IMR-90 (cell line): ENCODE data around the gene AGXT2. TPM values are rescaled to one million over a fixed set of nuclear protein-coding genes. Genes with fewer than 3 reads are reported as not detected.

Experiments
- ATAC-seq: fragments of 200-7000 bp; cut with Tn5 transposase; 2 replicates; pipeline ENCODE4 v1.9.1; 2020; ENCODE audit warnings: low read depth, mild to moderate bottlenecking, moderate library complexity
- BruUV-seq: library from RNA; stranded (reverse); fragments of 400-500 nt; replicated peaks from 2 replicates; lab custom pipeline; 2021; lab: Mats Ljungman, UMichigan
- CTCF ChIA-PET: fragments of 300-600 bp; formaldehyde crosslinking; extraction: SDS; loops from one replicate; lab custom pipeline; 2021; ENCODE audit warnings: antibody characterized with exemption; lab: Yijun Ruan, JAX
- POLR2A ChIA-PET: fragments of 300-600 bp; sonication (Branson Sonifier 250); formaldehyde crosslinking; loops from one replicate; lab custom pipeline; 2022; ENCODE audit warnings: antibody characterized with exemption; ENCODE audit not compliant: unreplicated experiment; lab: Charles Lee
- DNase-seq: peaks from one replicate; pipeline ENCODE4 v3.0.0; 2013
- H2AFZ ChIP-seq: replicated peaks from 2 replicates; pipeline ENCODE3; 2013; ENCODE audit warnings: low read length, mild to moderate bottlenecking; ENCODE audit not compliant: poor library complexity
- H2AK5ac ChIP-seq: 2 replicates; pipeline ENCODE4 v1.6.1; 2013; ENCODE audit warnings: low read depth, low read length, inconsistent platforms
- H2AK9ac ChIP-seq: replicated peaks from 2 replicates; pipeline ENCODE3; 2013; ENCODE audit warnings: mild to moderate bottlenecking, low read depth, low read length, moderate library complexity; ENCODE audit not compliant: poor library complexity
- H2BK120ac ChIP-seq: 2 replicates; pipeline ENCODE4 v1.6.1; 2013; ENCODE audit warnings: low read depth, low read length, inconsistent platforms
- H2BK15ac ChIP-seq: 3 replicates; pipeline ENCODE4 v1.6.1; 2013; ENCODE audit warnings: low read depth, low read length, inconsistent platforms
- H2BK20ac ChIP-seq: 2 replicates; pipeline ENCODE4 v1.6.1; 2013; ENCODE audit warnings: low read depth, mild to moderate bottlenecking, inconsistent platforms, low read length, moderate library complexity
- H2BK5ac ChIP-seq: 2 replicates; pipeline ENCODE4 v1.6.1; 2013; ENCODE audit warnings: mild to moderate bottlenecking, low read depth, low read length, inconsistent platforms; ENCODE audit not compliant: poor library complexity, severe bottlenecking
- H3K14ac ChIP-seq: replicated peaks from 2 replicates; pipeline ENCODE4 v1.6.1; 2013; ENCODE audit warnings: low read depth, low read length, inconsistent platforms
- H3K18ac ChIP-seq: 2 replicates; pipeline ENCODE4 v1.6.1; 2013; ENCODE audit warnings: low read depth, low read length, control low read depth
- H3K23ac ChIP-seq: 2 replicates; pipeline ENCODE4 v1.6.1; 2013; ENCODE audit warnings: low read depth, low read length, inconsistent platforms
- H3K27ac ChIP-seq: 2 replicates; pipeline ENCODE4 v1.5.1; 2013; ENCODE audit warnings: mild to moderate bottlenecking, control low read depth, low read length; ENCODE audit not compliant: insufficient read depth
- H3K27me3 ChIP-seq: 2 replicates; pipeline ENCODE4 v1.6.1; 2013; ENCODE audit warnings: low read length; ENCODE audit not compliant: control insufficient read depth, insufficient read depth
- H3K36me3 ChIP-seq: 2 replicates; pipeline ENCODE4 v1.6.1; 2013; ENCODE audit warnings: low read length, mixed read lengths; ENCODE audit not compliant: control insufficient read depth, insufficient read depth
- H3K4ac ChIP-seq: 2 replicates; pipeline ENCODE4 v1.6.1; 2013; ENCODE audit warnings: low read depth, low read length, inconsistent platforms
- H3K4me1 ChIP-seq: 2 replicates; pipeline ENCODE4 v1.6.1; 2013; ENCODE audit warnings: low read length, mixed read lengths; ENCODE audit not compliant: control insufficient read depth, insufficient read depth
- H3K4me2 ChIP-seq: 2 replicates; pipeline ENCODE4 v1.6.1; 2013; ENCODE audit warnings: low read depth, mild to moderate bottlenecking, control low read depth, low read length, moderate library complexity
- H3K4me3 ChIP-seq: 2 replicates; pipeline ENCODE4 v1.5.1; 2013; ENCODE audit warnings: low read depth, mild to moderate bottlenecking, control low read depth, low read length, moderate library complexity; ENCODE audit not compliant: insufficient read depth
- H3K56ac ChIP-seq: 2 replicates; pipeline ENCODE4 v1.6.1; 2013; ENCODE audit warnings: low read length, inconsistent platforms; ENCODE audit not compliant: insufficient read depth; ENCODE audit errors: extremely low read depth
- H3K79me1 ChIP-seq, 2 experiments: 2 replicates each; pipeline ENCODE4 v1.6.1; 2013; ENCODE audit warnings: low read length in 2 of 2, inconsistent platforms in 1 of 2, low read depth in 1 of 2
- H3K9ac ChIP-seq: 2 replicates; pipeline ENCODE4 v1.6.1; 2013; ENCODE audit warnings: low read depth, low read length, control low read depth
- H3K9me1 ChIP-seq: 2 replicates; pipeline ENCODE4 v1.6.1; 2013; ENCODE audit warnings: low read length, inconsistent platforms; ENCODE audit not compliant: insufficient read depth
- H3K9me3 ChIP-seq: 2 replicates; pipeline ENCODE4 v1.6.1; 2013; ENCODE audit warnings: low read length; ENCODE audit not compliant: control insufficient read depth, insufficient read depth
- H4K20me1 ChIP-seq: 2 replicates; pipeline ENCODE4 v1.6.1; 2013; ENCODE audit warnings: low read length, inconsistent platforms; ENCODE audit not compliant: insufficient read depth
- H4K5ac ChIP-seq: 2 replicates; pipeline ENCODE4 v1.6.1; 2013; ENCODE audit warnings: mild to moderate bottlenecking, low read depth, low read length, control low read depth
- H4K8ac ChIP-seq, 2 experiments: 2 replicates each; pipeline ENCODE4 v1.6.1; 2013; ENCODE audit warnings: low read depth in 2 of 2, low read length in 2 of 2, control low read depth in 1 of 2, inconsistent platforms in 1 of 2
- H4K91ac ChIP-seq: 2 replicates; pipeline ENCODE4 v1.6.1; 2013; ENCODE audit warnings: low read depth, low read length, inconsistent platforms; ENCODE audit not compliant: insufficient read depth
- BHLHE40 ChIP-seq: fragments of 150-350 bp; IDR thresholded peaks from 2 replicates; pipeline ENCODE4 v1.6.1; 2016; ENCODE audit warnings: mild to moderate bottlenecking, low read depth, low read length
- CEBPB ChIP-seq: IDR thresholded peaks from 2 replicates; pipeline ENCODE4 v1.6.1; 2012; ENCODE audit warnings: low read depth, low read length, improper control_type of control experiment
- CTCF ChIP-seq: conservative IDR thresholded peaks from 2 replicates; pipeline ENCODE4 v1.5.1; 2012; ENCODE audit warnings: mild to moderate bottlenecking, low read depth, low read length, improper control_type of control experiment
- FOS ChIP-seq: fragments of 150-350 bp; IDR thresholded peaks from 2 replicates; pipeline ENCODE4 v1.6.1; 2016; ENCODE audit warnings: low read depth, low read length
- MAFK ChIP-seq: IDR thresholded peaks from 2 replicates; pipeline ENCODE4 v1.6.1; 2012; ENCODE audit warnings: low read depth, low read length, improper control_type of control experiment
- MAZ ChIP-seq: IDR thresholded peaks from 2 replicates; pipeline ENCODE4 v1.6.1; 2012; ENCODE audit warnings: low read depth, mild to moderate bottlenecking, low read length, improper control_type of control experiment, moderate library complexity, borderline replicate concordance
- MXI1 ChIP-seq: IDR thresholded peaks from 2 replicates; pipeline ENCODE4 v1.6.1; 2012; ENCODE audit warnings: low read depth, mild to moderate bottlenecking, low read length, moderate library complexity, borderline replicate concordance
- NFE2L2 ChIP-seq: fragments of 150-350 bp; IDR thresholded peaks from 2 replicates; pipeline ENCODE4 v1.6.1; 2016; ENCODE audit warnings: low read depth, mild to moderate bottlenecking, low read length
- POLR2A ChIP-seq: IDR thresholded peaks from 2 replicates; pipeline ENCODE4 v1.6.1; 2012; ENCODE audit warnings: mild to moderate bottlenecking, low read depth, low read length
- RAD21 ChIP-seq: IDR thresholded peaks from 2 replicates; pipeline ENCODE4 v1.6.1; 2012; ENCODE audit warnings: low read length, improper control_type of control experiment
- RCOR1 ChIP-seq: IDR thresholded peaks from 2 replicates; pipeline ENCODE4 v1.6.1; 2012; ENCODE audit warnings: mild to moderate bottlenecking, low read length, improper control_type of control experiment; ENCODE audit not compliant: insufficient replicate concordance
- RFX5 ChIP-seq: IDR thresholded peaks from 2 replicates; pipeline ENCODE4 v1.8.0; 2012; ENCODE audit warnings: low read depth, mild to moderate bottlenecking, low read length, moderate library complexity
- SMC3 ChIP-seq: fragments of 150-350 bp; IDR thresholded peaks from 2 replicates; pipeline ENCODE4 v1.6.1; 2016; ENCODE audit warnings: low read depth, mild to moderate bottlenecking, antibody characterized with exemption, low read length, moderate library complexity
- USF2 ChIP-seq: fragments of 150-350 bp; IDR thresholded peaks from 2 replicates; pipeline ENCODE4 v1.6.1; 2017; ENCODE audit warnings: mild to moderate bottlenecking, antibody characterized with exemption, low read length, low read depth
- WGBS, 2 experiments: methylation state at CpG; one replicate each; pipeline versions ENCODE4 v1.1.5 to v1.1.7; 2013; ENCODE audit warnings: missing lambda C conversion rate in 2 of 2; ENCODE audit not compliant: insufficient read length in 1 of 2; ENCODE audit errors: extremely low coverage in 2 of 2; 5-methylcytosine and 5-hydroxymethylcytosine counted together
- dilution Hi-C: fragments of 300-500 bp; cut with HindIII; formaldehyde crosslinking; loops from one replicate; pipeline ENCODE4 v1.14.3; 2018; ENCODE audit warnings: low sequenced_read_pairs; ENCODE audit not compliant: unreplicated experiment
- in situ Hi-C: fragments of 300-500 bp; cut with MboI; formaldehyde crosslinking; loops from 3 replicates; pipeline ENCODE4 v1.14.3; 2019; ENCODE audit warnings: low sequenced_read_pairs, inconsistent platforms, mixed read lengths
- intact Hi-C: fragments of 100-400 bp; cut with micrococcal nuclease; formaldehyde crosslinking; loops from 2 replicates; pipeline ENCODE4 v1.10.0; 2022
- polyA plus RNA-seq, 3 experiments: library from polyadenylated mRNA; depleted of rRNA; stranded (reverse); fragments of >200 nt; gene quantifications; 2 replicates each; pipeline ENCODE4 v1.2.3, GENCODE V29; 2012; ENCODE audit warnings: low replicate concordance in 1 of 3
- total RNA-seq: library from RNA; depleted of rRNA; stranded (reverse); fragments of >200 nt; gene quantifications from 2 replicates; pipeline ENCODE4 v1.2.3, GENCODE V29; 2012
- TF ChIP-seq, protein P1 (sequence below): fragments of 150-350 bp; IDR thresholded peaks from 2 replicates; pipeline ENCODE4 v1.6.1; 2016; ENCODE audit warnings: low read depth, mild to moderate bottlenecking, low read length, moderate library complexity, borderline replicate concordance

The AGXT2 gene
- total and polyA plus RNA-seq, 2 of the 4 experiments (the other 2 are of a cell fraction) = not detected

- no peak overlapping the region for H3K4ac ChIP-seq
- WGBS, 2 experiments = 95% methylated on average over 1 of the region's 5 CpGs; no CpG with 5 or more reads in 1 of the 2 experiments
- H4K8ac ChIP-seq = no peak overlapping the region
- H3K14ac ChIP-seq = no peak overlapping the region
- H2BK15ac ChIP-seq = no peak overlapping the region
- H3K4me2 ChIP-seq = no peak overlapping the region
- in situ Hi-C loops = no loop called here
- no peak overlapping the region for H3K4me3 ChIP-seq
- H3K27me3 ChIP-seq = peaks cover 3% of the 10 kb centered on the region
- H2AK9ac ChIP-seq = no peak overlapping the region
- ChIA-PET POLR2A (no interaction called here), CTCF (no interaction called here)
- 0 out of 2 replicates have a peak, but pooled peaks cover 2% of the 10 kb centered on the region for H3K4me1 ChIP-seq
- no peaks in the 10 kb centered on the region for H3K9me1 ChIP-seq
- H2AK5ac ChIP-seq = no peak overlapping the region
- no peak overlapping the region for H4K91ac ChIP-seq
- H3K36me3 ChIP-seq = no peaks in the 10 kb centered on the region
- H4K20me1 ChIP-seq = no peaks in the 10 kb centered on the region
- H3K79me1 ChIP-seq = no peaks in the 10 kb centered on the region
- H3K23ac ChIP-seq = no peak overlapping the region
- H3K27ac ChIP-seq = no peak overlapping the region
- no peak overlapping the region for H2AFZ ChIP-seq
- ATAC-seq (no peak), DNase-seq (no peak)
- H3K9ac ChIP-seq = no peak overlapping the region
- no peak overlapping the region for H2BK120ac ChIP-seq
- no peak for TF ChIP-seq FOS
- no peak for TF ChIP-seq CEBPB
- TF ChIP-seq RAD21 = no peak
- no peak for TF ChIP-seq SMC3
- TF ChIP-seq POLR2A = no peak
- no peak for TF ChIP-seq MAZ
- TF ChIP-seq, protein P1, sequence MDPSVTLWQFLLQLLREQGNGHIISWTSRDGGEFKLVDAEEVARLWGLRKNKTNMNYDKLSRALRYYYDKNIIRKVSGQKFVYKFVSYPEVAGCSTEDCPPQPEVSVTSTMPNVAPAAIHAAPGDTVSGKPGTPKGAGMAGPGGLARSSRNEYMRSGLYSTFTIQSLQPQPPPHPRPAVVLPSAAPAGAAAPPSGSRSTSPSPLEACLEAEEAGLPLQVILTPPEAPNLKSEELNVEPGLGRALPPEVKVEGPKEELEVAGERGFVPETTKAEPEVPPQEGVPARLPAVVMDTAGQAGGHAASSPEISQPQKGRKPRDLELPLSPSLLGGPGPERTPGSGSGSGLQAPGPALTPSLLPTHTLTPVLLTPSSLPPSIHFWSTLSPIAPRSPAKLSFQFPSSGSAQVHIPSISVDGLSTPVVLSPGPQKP = no peak
- no peak for TF ChIP-seq RCOR1
- no peak for TF ChIP-seq MXI1
- TF ChIP-seq RFX5 = no peak
- no peak for TF ChIP-seq USF2
- TF ChIP-seq NFE2L2 = no peak
- TF ChIP-seq MAFK = no peak
- no peak for TF ChIP-seq CTCF
- TF ChIP-seq BHLHE40 = no peak
- no peak overlapping the region for H2BK5ac ChIP-seq
- dilution Hi-C loops = no loop called here
- H3K9me3 ChIP-seq = no peaks in the 10 kb centered on the region
- no peak overlapping the region for H3K56ac ChIP-seq
- H3K18ac ChIP-seq = no peak overlapping the region
- no peak overlapping the region for H4K5ac ChIP-seq
- no peak overlapping the region for H2BK20ac ChIP-seq
- no TSS peak for BruUV-seq
- intact Hi-C loops = no loop called here
These were observed 18.6 kb upstream of the AGXT2 start for GRCh38 chr5:35066260-35066795.
